ENCODE measurements around the gene YJU2. TPM values are rescaled to one million over a fixed set of nuclear protein-coding genes. Genes with fewer than 3 reads are reported as not detected.

Gene YJU2
- total and polyA plus RNA-seq, 2 of the 13 experiments (the other 11 are each of a cell fraction or from before 2014, with no cell fraction given), result 9.3 to 17.9 TPM

DNA sequence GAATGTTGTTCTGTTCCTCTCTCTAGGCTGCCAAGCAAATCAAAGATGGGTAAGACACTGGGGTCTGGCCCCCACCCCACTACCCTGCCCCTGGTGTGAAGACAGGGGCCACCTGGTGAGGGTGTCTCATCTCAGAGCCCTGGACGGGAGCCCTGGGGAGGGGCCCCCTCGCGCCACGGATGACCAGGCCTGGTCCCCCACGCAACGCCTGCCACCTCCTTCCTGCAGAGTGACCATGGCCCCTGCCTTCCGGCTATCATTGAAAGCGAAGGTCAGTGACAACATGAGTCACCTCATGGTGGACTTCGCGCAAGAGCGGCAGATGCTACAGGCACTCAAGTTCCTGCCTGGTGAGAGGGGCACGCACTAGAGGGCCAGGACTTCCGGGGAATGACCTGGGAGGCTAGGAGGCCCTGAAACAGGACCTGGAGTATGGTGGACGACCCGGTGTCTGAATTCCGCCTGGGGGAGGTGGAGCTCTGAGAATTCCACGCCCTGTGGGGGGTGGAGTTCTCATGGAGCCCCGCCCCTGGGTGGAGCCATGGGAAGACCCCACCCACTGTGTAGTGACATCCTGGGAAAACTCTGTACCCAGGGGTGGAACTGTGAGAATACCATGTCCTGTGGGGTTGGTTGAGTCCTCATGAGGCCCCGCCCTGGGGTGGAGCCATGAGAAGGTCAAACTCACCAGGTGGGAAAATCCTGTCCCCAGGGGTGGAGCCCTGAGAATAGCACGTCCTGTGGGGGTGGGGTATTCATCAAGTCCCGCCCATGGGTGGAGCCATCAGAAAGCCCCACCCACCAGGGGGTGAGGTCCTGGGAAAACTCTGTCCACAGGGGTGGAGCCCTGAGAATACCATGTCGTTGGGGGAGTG, 63.6 kb downstream of the YJU2 start (continued):
- TF ChIP-seq, protein P1, sequence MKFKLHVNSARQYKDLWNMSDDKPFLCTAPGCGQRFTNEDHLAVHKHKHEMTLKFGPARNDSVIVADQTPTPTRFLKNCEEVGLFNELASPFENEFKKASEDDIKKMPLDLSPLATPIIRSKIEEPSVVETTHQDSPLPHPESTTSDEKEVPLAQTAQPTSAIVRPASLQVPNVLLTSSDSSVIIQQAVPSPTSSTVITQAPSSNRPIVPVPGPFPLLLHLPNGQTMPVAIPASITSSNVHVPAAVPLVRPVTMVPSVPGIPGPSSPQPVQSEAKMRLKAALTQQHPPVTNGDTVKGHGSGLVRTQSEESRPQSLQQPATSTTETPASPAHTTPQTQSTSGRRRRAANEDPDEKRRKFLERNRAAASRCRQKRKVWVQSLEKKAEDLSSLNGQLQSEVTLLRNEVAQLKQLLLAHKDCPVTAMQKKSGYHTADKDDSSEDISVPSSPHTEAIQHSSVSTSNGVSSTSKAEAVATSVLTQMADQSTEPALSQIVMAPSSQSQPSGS (CRISPR knock-in tag; IDR thresholded peaks at IDR 0.05), result peak; percentile 91
- TF ChIP-seq NRL (CRISPR knock-in tag; IDR thresholded peaks at IDR 0.05; ENCODE audit: borderline replicate concordance) (peak; percentile 54; the same call in 1 of the 2 replicates), CHD4 (IDR thresholded peaks at IDR 0.05; ENCODE audit: borderline replicate concordance, low read length) (0 out of 2 replicates have a peak, but pooled peaks have one; percentile 13), ZNF292 (CRISPR knock-in tag; IDR thresholded peaks at IDR 0.05; ENCODE audit: borderline replicate concordance, low read depth) (peak; percentile 69), MLLT10 (CRISPR knock-in tag; IDR thresholded peaks at IDR 0.05) (no peak), KLF13 (CRISPR knock-in tag; IDR thresholded peaks at IDR 0.05) (0 out of 2 replicates have a peak, but pooled peaks have one; percentile 41), TCF7 (IDR thresholded peaks at IDR 0.05; ENCODE audit: low read depth) (no peak), ZNF441 (CRISPR knock-in tag; IDR thresholded peaks at IDR 0.05; ENCODE audit: borderline replicate concordance) (peak; percentile 97), ZNF749 (CRISPR knock-in tag; IDR thresholded peaks at IDR 0.05; ENCODE audit: borderline replicate concordance) (0 out of 2 replicates have a peak, but pooled peaks have one; percentile 32), ISX (CRISPR knock-in tag; conservative IDR thresholded peaks at IDR 0.05) (no peak), FOXK1 (CRISPR knock-in tag; IDR thresholded peaks at IDR 0.05; ENCODE audit: borderline replicate concordance, low read depth) (peak; percentile 81; the same call in 1 of the 2 replicates), KLF11 (CRISPR knock-in tag; IDR thresholded peaks at IDR 0.05) (peak; percentile 94), HDAC1 (CRISPR knock-in tag; IDR thresholded peaks at IDR 0.05) (peak; percentile 89), MTA1 (CRISPR knock-in tag; IDR thresholded peaks at IDR 0.05; ENCODE audit: borderline replicate concordance) (peak; percentile 76; the same call in 1 of the 2 replicates), ZNF264 (CRISPR knock-in tag; IDR thresholded peaks at IDR 0.05) (peak; percentile 96), SP5 (CRISPR knock-in tag; IDR thresholded peaks at IDR 0.05; ENCODE audit: borderline replicate concordance, low read depth) (peak; percentile 67), ZNF253 (CRISPR knock-in tag; IDR thresholded peaks at IDR 0.05; ENCODE audit: borderline replicate concordance) (peak; percentile 53; the same call in 1 of the 2 replicates), ZFAT (CRISPR knock-in tag; conservative IDR thresholded peaks at IDR 0.05) (no peak), NR2F1 (CRISPR knock-in tag; IDR thresholded peaks at IDR 0.05) (peak; percentile 72 to 82)
- TF ChIP-seq, protein P2, sequence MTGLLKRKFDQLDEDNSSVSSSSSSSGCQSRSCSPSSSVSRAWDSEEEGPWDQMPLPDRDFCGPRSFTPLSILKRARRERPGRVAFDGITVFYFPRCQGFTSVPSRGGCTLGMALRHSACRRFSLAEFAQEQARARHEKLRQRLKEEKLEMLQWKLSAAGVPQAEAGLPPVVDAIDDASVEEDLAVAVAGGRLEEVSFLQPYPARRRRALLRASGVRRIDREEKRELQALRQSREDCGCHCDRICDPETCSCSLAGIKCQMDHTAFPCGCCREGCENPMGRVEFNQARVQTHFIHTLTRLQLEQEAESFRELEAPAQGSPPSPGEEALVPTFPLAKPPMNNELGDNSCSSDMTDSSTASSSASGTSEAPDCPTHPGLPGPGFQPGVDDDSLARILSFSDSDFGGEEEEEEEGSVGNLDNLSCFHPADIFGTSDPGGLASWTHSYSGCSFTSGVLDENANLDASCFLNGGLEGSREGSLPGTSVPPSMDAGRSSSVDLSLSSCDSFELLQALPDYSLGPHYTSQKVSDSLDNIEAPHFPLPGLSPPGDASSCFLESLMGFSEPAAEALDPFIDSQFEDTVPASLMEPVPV (CRISPR knock-in tag; IDR thresholded peaks at IDR 0.05), result peak; percentile 61; the same call in 1 of the 2 replicates
- TF ChIP-seq, protein P3, sequence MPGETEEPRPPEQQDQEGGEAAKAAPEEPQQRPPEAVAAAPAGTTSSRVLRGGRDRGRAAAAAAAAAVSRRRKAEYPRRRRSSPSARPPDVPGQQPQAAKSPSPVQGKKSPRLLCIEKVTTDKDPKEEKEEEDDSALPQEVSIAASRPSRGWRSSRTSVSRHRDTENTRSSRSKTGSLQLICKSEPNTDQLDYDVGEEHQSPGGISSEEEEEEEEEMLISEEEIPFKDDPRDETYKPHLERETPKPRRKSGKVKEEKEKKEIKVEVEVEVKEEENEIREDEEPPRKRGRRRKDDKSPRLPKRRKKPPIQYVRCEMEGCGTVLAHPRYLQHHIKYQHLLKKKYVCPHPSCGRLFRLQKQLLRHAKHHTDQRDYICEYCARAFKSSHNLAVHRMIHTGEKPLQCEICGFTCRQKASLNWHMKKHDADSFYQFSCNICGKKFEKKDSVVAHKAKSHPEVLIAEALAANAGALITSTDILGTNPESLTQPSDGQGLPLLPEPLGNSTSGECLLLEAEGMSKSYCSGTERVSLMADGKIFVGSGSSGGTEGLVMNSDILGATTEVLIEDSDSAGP (CRISPR knock-in tag; IDR thresholded peaks at IDR 0.05; ENCODE audit: borderline replicate concordance), result peak; percentile 68; the same call in 1 of the 2 replicates
- TF ChIP-seq, protein P4, sequence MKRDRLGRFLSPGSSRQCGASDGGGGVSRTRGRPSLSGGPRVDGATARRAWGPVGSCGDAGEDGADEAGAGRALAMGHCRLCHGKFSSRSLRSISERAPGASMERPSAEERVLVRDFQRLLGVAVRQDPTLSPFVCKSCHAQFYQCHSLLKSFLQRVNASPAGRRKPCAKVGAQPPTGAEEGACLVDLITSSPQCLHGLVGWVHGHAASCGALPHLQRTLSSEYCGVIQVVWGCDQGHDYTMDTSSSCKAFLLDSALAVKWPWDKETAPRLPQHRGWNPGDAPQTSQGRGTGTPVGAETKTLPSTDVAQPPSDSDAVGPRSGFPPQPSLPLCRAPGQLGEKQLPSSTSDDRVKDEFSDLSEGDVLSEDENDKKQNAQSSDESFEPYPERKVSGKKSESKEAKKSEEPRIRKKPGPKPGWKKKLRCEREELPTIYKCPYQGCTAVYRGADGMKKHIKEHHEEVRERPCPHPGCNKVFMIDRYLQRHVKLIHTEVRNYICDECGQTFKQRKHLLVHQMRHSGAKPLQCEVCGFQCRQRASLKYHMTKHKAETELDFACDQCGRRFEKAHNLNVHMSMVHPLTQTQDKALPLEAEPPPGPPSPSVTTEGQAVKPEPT (CRISPR knock-in tag; IDR thresholded peaks at IDR 0.05; ENCODE audit: low read depth), result 0 out of 2 replicates have a peak, but pooled peaks have one; percentile 20
